Progenitor cell of endocrine pancreas (in vitro differentiated cells): ENCODE data around the gene ST3GAL3. TPM values are rescaled to one million over a fixed set of nuclear protein-coding genes. Genes with fewer than 3 reads are reported as not detected.

Source experiments
- DNase-seq: peaks from one replicate; pipeline ENCODE4 v3.0.0; 2021; ENCODE audit warnings: low spot score; ENCODE audit not compliant: unreplicated experiment
- H3K27ac Mint-ChIP-seq: 2 replicates; pipeline ENCODE4 v1.8.0; 2021; ENCODE audit warnings: mild to moderate bottlenecking, moderate library complexity, mixed read lengths
- H3K27me3 Mint-ChIP-seq: 2 replicates; pipeline ENCODE4 v1.8.0; 2021; ENCODE audit warnings: mixed read lengths
- H3K36me3 Mint-ChIP-seq: 2 replicates; pipeline ENCODE4 v1.8.0; 2022; ENCODE audit warnings: mixed read lengths; ENCODE audit not compliant: insufficient read depth
- H3K4me1 Mint-ChIP-seq: 2 replicates; pipeline ENCODE4 v1.8.0; 2021; ENCODE audit warnings: low read depth, mixed read lengths
- H3K4me3 Mint-ChIP-seq: 2 replicates; pipeline ENCODE4 v1.8.0; 2021; ENCODE audit warnings: low read depth, mild to moderate bottlenecking, moderate library complexity, mixed read lengths
- H3K9me3 Mint-ChIP-seq: 2 replicates; pipeline ENCODE4 v1.8.0; 2021; ENCODE audit warnings: low read depth, mixed read lengths
- total RNA-seq: library from RNA; stranded (reverse); gene quantifications from 2 replicates; pipeline ENCODE4 v1.2.1, GENCODE V29; 2021
- TF ChIP-seq, protein P1 (sequence below): fragments of 200-600 bp; sonication (generic); IDR thresholded peaks from one replicate; pipeline ENCODE4 v1.5.0; 2021; ENCODE audit warnings: antibody characterized with exemption, mild to moderate bottlenecking; ENCODE audit not compliant: unreplicated experiment

The ST3GAL3 gene
- total RNA-seq, 1 donor from 2014 or later = 14.9 TPM

DNA sequence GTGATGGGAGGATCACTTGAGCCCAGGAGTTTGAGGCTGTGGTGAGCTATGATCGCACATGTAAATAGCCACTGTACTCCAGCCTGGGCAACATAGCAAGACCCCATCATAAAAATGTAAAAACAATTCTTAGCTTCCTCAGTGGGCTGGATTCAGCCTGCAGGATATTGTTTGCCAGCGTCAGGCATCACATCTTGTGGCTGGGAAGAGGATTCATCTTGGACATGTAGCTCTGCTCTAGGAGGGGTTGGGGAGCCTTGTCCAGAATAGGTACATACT, 19.3 kb upstream of the ST3GAL3 start:
- Mint-ChIP-seq H3K4me1 (no peaks in the 10 kb centered on the region), H3K9me3 (no peaks in the 10 kb centered on the region), H3K27ac (no peak overlapping the region), H3K4me3 (no peak overlapping the region), H3K27me3 (no peaks in the 10 kb centered on the region), H3K36me3 (peaks cover 34% of the 10 kb centered on the region)
- TF ChIP-seq, protein P1, sequence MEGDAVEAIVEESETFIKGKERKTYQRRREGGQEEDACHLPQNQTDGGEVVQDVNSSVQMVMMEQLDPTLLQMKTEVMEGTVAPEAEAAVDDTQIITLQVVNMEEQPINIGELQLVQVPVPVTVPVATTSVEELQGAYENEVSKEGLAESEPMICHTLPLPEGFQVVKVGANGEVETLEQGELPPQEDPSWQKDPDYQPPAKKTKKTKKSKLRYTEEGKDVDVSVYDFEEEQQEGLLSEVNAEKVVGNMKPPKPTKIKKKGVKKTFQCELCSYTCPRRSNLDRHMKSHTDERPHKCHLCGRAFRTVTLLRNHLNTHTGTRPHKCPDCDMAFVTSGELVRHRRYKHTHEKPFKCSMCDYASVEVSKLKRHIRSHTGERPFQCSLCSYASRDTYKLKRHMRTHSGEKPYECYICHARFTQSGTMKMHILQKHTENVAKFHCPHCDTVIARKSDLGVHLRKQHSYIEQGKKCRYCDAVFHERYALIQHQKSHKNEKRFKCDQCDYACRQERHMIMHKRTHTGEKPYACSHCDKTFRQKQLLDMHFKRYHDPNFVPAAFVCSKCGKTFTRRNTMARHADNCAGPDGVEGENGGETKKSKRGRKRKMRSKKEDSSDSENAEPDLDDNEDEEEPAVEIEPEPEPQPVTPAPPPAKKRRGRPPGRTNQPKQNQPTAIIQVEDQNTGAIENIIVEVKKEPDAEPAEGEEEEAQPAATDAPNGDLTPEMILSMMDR = no peak
- no peak for DNase-seq

GRCh38 chr1:43688594-43689000, 18.7 kb upstream of the ST3GAL3 start:
- H3K4me3 Mint-ChIP-seq = no peak overlapping the region
- TF ChIP-seq, protein P1 = no peak
- no peaks in the 10 kb centered on the region for H3K27me3 Mint-ChIP-seq
- no peak for DNase-seq
- H3K9me3 Mint-ChIP-seq = no peaks in the 10 kb centered on the region
- H3K4me1 Mint-ChIP-seq = no peaks in the 10 kb centered on the region
- H3K36me3 Mint-ChIP-seq = peaks cover 35% of the 10 kb centered on the region
- H3K27ac Mint-ChIP-seq = no peak overlapping the region

- Mint-ChIP-seq H3K4me3 (no peak overlapping the region), H3K27ac (no peak overlapping the region), H3K36me3 (peaks cover 29% of the 10 kb centered on the region), H3K27me3 (no peaks in the 10 kb centered on the region), H3K4me1 (no peaks in the 10 kb centered on the region), H3K9me3 (no peaks in the 10 kb centered on the region)
- TF ChIP-seq, protein P1 = no peak
- DNase-seq = no peak
Measured at GRCh38 chr1:43689289-43689688, 18.0 kb upstream of the ST3GAL3 start.

DNA sequence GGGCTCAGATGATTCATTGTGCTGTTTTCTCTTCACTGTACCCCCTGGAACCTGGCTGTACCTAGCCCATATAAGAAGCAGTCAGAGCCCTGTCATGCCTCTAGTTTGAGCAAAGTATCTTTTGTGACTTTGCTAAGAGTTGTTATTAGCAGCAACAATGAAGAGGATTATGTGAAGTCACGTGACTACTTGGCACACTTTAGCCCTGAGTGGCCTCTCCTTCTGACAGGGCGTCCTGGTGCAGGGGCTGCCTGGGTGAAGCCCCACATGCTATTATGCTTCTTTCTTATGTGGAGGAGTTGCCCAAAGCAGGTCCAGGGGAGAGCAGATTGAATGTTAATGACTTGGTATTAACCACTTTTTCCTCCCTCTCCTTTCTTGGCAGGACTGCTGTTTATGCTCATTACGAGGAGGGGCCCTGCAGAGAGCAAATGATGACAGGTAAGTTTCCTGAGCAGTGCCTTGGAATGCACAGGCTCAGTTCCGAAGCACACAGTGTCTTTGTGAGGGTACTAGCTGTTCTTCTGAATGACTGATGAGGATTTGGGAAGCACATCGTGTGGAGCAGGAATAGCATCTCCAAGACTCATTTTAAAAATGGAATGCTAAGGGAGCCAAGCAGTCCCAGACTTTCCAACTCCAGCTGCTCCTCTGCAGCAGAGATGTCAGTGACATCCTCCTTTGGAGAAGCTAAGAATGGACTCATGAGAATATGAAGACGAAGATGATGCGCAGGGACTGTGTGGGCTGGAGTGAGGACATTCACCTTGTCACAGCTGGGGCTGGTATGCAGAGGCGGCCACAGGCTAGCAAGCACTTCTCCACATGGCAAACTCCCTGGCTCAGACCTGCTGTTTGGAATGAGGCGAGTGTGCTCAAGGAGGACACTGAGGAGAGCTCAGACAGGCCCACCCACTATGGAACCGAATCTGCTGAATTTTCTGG, 15.2 kb upstream of the ST3GAL3 start:
- Mint-ChIP-seq H3K27ac (no peak overlapping the region), H3K36me3 (peaks cover 13% of the 10 kb centered on the region), H3K4me3 (no peak overlapping the region), H3K9me3 (no peaks in the 10 kb centered on the region), H3K27me3 (no peaks in the 10 kb centered on the region), H3K4me1 (no peaks in the 10 kb centered on the region)
- TF ChIP-seq, protein P1 = no peak
- no peak for DNase-seq

DNA sequence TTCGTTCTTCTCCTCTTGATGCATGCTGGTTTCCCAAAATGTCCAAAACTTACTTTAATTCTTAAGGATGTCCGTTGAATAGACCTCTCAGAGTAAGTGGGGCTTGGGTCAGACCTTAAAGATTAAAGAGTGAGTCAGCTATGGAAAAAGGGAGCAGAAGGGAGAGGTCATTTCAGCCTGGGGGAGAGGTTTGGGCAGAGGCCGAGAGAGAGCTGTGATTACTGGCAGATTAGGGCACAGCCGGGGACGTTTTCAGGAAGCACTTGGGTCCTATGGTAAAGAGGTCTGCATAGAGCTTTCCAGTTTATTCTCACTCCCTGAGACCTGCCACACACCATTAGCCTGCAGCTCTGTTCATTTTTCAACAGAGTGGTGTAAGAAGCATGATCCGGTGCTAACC, 14.0 kb upstream of the ST3GAL3 start:
- no peaks in the 10 kb centered on the region for H3K4me1 Mint-ChIP-seq
- no peak overlapping the region for H3K27ac Mint-ChIP-seq
- H3K4me3 Mint-ChIP-seq = no peak overlapping the region
- no peaks in the 10 kb centered on the region for H3K27me3 Mint-ChIP-seq
- H3K36me3 Mint-ChIP-seq = peaks cover 12% of the 10 kb centered on the region
- no peak for DNase-seq
- TF ChIP-seq, protein P1 = no peak
- H3K9me3 Mint-ChIP-seq = no peaks in the 10 kb centered on the region
